Stimulated activated naive CD4-positive, alpha-beta T cell (primary cell): Measurements from ENCODE around the gene SIGMAR1.

Source experiments
- DNase-seq, 6 experiments: peaks; one replicate each; lab custom pipeline; 2025; lab: John Stamatoyannopoulos, UW

The SIGMAR1 gene

DNA sequence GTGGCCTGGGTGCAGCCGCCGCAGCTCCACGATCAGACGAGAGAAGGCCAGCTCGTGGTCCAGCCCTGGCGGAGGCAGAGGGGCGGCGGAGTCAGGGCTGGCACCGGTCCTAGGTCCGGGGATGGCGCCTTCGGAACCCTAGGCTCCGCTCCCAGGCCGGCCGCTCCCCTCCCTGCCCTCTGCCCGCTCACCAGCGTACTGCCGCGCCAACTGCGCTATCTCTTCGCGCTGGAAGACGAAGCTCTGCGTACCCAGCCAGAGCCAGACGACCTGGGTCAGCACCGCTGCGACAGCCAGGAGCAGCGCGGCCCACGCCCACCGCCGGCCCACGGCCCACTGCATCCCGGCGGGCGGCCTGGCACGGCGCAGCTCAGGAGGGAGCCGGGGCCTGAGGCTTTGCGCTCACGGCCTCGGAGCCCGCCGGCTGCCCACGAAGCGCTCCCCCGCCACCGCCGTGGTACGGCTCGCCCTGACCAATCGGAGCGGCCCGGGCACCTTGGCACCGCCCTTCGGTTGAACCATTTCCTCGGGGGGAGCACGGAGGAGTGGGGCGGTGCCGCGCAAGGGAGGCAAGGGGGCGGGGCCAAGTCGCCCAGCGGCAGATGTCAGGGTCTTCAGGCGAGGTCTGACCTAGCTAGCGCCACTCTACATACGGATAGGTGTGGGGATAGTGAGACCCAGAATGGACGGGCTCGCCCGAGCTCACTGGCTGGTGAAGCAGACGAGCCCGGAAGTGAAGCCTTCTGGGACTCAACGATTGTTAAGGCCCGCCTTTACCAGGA, at the start of gene SIGMAR1:
SIGMAR1 (minus strand) TSS at position 432 of the 782 bp plus-strand sequence; CDS start at position 342, 90 bp downstream.
- peak; percentile 83 to 94 (median 91) for DNase-seq

DNA sequence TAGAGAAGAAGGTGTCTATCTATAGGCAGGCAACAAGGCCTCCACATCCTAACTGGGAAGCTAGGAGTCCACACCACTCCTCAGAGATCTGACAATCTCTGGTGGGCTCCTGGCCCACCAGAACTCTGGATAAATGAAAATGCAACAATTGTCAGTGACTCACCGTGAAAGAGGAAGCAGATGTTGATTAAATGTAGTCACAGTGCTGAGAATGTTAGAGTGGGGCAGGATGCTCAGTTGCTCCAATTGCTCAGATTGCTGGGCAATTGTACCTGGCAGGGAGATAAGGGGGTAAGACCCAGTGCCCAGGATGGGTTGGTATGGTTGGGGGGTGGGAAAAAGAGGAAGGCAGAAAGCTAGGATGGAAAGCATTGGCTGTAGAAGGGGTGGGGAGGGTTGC, 49.1 kb upstream of the SIGMAR1 start:
- no peak for DNase-seq

DNA sequence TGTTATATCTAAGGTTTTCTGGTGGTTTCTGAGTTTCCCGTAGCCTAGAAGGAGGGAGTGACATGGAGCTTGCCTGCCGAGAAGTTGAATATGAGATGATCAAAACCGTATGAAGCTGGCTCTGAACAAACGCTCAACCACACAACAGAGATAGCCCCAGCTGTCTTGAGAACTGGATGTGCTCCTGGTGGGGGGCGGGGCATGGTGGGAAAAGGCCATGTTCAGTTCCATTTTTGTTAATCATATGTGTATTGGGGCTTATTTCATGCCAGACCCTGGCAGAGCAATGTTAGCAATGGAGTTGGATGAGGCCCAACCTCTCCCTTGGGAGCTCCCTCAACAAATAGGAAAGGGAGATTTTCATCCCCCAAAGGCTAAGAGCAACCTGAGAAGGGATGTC, 48.6 kb upstream of the SIGMAR1 start:
- DNase-seq, result no peak

DNA sequence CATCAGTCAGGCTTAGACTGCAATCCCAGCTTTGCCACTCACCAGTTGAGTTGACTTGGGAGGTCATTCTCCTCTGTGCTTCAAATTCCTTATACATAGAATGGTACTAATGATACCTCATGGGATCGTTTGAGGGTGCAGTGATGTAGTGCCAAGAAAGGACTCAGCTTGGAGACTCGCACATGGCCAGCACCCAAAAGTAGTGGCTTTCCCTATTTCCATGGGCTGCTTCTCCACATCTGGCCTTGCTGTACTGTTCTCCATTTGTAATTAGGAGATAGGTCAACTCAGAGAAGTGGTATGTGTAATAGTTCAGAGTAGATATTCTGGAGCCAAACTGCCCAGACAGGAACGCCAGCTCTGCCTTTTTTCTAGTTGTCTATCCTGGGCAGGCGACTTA, 48.0 kb upstream of the SIGMAR1 start:
- no peak for DNase-seq

DNA sequence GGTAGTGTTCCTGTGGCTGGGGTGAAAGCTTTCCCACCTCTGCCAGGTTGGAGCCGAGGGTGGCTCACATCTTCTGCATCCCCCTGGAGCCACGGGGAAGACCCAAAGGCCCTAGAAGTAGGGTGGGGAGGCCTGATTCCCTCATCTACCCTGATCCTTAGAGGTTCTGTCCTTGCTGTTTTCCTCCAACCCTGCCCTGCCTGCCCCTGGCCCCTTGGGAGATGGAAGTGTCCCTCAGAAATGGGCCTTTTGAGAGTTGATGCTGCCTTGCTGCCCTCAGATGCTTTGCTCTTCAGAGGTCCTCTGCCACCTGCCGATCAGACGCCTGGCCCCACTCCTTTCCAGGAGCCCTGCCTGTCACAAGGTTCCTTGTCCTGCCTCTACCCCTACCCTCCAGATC, 47.2 kb upstream of the SIGMAR1 start:
- no peak for DNase-seq

DNA sequence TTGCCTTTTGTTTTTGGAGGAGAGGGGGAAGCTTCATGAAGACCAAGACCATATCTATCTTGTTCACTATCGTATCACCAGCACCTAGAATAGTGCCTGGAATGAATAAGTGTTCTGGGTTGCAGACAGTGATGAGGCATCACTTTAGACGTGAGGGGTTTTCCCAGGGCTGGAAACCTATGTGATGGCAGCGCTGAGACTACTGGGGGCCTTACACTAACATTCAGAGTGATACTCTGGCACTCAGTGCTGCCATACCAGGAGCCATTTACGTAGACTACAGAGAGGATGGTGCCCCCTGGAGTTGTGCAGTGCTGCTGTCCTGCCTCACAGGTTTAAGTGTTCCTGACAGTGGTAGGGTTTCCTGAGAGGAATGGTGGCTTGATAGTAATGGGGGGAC, 46.6 kb upstream of the SIGMAR1 start:
- DNase-seq, result no peak

DNA sequence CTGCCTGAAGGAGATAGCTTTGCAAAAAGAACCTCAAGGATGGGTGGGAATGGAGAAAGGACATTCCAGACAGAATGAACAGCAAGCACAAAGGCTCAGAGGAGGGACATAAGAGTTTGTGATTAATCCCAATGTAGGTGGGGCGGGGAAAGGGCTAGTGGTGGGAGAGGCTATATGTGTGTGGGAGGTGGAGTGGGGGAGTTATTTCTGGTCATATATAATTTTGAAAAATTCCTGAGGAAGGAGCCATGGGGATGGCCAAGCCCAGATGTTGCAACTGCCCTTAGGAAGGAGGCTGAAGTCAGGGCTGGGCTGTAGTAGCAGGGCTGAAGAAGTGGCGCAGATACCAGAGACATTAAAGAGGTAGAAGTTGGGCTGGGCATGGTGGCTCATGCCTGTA, 38.3 kb upstream of the SIGMAR1 start:
- no peak for DNase-seq

DNA sequence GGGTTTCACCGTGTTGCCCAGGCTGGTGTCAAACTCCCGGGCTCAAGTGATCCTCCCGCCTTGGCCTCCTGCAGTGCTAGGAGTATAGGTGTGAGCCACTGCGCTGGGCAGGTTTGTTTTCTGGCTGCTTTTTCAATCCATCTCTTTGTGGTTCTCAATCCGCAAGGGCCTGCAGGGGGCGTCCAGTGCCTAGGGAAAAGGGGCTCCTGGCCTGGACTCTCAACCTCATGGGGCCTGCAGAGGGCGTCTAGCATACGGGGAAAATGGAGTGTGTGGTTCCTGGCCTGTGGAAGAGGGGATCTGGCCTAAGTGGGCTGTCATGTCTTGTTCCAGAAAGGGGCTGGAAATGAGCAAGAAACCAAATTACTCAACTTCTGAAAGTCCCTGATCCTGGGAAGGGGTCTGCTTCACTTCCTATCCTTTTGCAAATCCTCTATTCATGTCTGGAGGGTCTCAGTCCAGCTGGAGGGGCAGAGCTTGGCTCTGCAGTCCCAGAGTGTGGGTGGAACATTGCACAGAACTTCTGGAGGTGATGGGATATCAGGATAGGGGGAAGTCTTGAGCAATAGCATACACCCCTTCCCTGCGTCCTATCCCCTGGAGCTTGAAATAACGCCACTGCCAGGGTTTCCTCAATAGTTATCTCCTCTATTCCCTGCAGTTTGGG, 37.6 kb upstream of the SIGMAR1 start:
- DNase-seq, result peak in 5 of 6 experiments; percentile 12 to 48 (median 32)

DNA sequence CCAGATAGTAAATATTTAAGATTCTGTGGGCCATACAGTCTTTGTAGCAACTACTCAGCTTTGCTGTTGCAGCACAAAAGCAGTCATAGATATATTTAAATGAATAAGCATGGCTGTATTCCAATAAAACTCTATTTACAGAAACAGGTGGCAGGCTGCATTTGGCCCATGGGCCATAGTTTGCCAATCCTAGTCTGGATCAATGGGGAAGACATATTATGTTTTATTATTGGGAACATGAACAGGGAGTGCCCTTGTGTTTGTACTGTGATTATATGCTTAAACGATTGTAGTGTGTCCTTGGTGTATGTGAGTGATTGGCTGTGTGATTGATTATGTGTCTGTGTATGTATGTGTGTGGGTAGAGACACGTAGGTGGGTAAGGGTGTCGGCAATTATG, 36.9 kb upstream of the SIGMAR1 start:
- no peak for DNase-seq

DNA sequence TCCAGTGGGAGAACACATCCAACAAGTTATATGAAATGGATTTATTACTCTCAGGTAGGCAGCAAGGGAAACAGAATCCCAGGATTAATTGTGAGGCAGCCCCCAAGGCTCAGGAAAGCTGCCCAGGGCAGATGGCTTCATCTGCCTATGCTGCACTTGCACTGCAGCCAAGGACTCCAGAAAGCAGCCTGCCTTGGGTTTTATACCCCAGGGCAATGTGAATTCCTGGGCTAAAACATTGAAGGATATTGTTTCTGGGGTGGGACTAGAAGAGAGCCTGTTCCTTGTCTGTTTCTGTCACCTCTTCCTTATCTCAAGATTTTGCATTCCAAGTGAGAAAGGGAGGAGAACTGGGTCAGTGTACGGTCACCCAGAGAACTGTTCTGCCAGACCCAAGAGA, 33.7 kb upstream of the SIGMAR1 start:
- no peak for DNase-seq

DNA sequence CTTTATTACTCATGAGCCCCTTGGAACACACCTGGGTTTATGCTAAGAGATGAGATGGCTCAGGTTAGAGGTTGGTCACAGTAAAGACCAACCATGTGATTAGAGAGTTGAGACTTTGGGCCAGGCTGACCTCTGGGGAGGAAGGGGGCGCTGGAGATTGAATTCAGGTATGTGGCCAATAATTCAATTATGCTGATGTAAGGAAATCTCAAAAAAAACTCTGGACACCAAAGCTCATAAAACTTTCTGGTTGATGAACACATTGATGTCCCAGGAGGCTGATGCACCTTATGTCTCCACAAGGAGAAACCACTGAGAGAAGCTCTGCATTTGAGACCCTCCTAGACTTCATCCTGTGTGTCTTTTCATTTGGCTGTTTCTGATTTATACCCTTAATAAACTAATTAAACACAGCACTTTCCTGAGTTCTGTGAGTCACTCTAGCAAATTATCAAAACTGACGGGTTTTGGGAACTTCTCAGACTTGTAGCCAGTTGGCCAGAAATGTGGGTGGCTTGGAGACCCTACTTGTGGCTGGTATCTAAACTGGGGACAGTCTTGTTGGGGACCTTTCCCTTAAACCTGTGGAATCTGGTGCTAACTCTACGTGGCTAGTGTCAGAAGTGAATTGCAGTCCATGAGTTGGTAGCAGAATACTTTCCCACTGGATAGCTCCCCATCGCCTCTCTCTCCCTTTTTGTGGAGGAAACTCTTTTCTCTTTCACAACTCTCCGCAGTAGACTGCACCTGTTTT, 32.4 kb upstream of the SIGMAR1 start:
- no peak for DNase-seq

DNA sequence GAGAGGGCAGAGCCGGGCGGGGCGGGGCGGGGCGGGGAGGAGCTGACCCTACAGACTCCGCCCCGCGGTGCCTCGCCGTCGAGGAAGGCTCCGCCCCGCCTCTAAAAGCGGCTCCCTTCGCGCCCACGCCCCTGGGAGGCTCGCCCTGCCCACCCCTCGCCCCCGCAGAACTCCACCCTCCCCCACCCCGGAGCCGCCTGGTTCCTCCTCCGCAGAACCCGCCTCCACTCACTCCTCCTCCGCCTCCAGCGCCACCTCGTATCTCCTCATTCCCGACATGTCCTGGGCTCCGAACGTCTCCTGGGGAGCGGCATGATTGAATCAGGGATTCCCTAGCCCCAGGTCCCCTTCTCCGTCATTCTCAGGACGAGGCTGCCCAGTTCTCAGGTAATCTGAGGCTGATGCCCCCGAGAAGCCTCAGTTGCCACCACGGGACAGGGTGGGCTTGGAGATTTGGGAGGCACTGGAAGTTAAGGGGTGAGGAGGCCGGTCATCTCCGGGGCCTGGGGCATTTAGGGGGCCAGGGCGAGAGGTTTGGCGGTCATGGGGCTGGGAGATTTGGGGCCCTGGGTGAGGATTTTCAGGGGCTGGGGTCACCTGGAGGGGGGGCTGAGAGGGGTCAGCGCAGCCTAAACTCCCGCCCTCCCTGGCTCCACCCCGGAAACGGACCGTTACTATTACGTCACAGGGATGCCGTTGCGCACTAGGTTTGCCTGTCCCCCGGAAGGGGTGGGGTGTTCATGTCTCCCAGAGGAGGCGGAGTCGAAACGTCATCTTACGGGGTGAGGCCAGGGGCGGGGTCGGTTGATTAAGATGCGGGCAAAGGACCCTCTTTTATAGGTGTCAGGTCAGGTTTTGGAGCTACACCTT, 28.0 kb upstream of the SIGMAR1 start:
- DNase-seq, result peak; percentile 80 to 91 (median 88)

DNA sequence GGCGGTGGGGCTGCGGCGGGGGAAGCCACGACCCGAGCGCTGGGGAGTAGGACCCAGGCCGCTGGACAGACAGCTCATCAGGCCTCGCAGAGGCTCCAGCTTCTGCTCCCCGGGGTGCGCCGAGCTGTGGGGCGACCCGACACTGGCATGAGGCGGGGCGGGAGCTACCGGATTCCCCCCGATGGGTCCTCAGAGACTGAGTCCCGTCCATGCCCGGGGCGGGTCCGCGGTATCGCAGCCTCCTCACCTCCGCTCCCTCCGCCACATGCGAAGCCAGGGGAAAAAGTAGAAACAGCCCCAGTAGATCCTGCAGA, 27.4 kb upstream of the SIGMAR1 start:
- no peak for DNase-seq

DNA sequence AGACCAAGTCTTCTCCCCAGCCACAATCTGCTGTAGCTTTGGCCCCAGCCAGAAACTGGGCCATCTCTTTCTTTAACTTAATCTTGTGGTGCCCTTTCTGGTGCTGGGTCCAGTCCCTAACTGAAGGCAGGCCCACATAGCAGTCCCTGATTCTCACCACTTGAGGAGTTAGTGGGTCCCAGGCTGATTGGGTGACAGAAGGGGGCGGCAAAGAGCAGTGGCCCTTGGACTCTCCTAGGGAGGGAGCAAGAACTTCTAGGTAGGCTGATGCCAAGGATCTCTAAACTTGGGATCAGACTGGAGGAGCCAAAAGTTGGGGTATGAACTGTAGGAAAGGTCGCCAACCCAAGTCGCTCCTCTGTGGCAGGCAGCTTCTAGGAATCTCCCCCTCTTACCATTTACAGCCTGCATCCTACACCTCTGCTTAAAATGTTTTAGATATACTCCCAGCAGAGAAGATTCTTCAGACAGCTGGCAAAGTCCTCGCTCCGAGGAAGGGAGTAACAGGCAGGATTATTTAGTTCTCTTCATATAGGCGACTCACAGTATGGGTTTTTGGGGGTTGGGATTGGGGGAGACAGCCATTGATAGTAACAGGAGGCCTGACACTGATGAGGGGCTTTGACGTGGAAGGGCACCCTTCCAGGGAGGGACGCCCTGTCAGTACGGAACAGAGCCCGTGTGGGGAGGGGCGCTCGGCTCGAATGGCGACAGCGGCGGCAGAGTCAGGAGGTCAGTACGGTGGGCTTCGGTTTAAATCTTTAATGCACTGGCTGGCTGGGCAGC, 26.9 kb upstream of the SIGMAR1 start:
- peak; percentile 32 to 69 (median 60) for DNase-seq

DNA sequence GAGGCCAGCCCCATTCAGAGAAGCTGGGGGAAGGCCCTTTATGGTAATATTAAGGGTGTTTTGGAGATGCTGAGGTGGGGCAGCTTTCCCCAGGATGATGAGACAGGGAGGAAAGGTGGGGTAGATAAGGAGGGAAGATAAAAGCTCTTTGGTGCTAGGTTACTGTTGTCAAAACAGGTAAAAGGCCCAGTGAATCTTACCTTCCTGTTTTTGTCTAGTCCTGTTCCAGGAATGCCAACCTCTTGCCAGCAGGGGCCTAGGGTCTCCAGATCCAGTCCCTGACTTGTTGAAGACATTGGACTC, 25.7 kb upstream of the SIGMAR1 start:
- DNase-seq, result peak in 5 of 6 experiments; percentile 13 to 41 (median 19)

DNA sequence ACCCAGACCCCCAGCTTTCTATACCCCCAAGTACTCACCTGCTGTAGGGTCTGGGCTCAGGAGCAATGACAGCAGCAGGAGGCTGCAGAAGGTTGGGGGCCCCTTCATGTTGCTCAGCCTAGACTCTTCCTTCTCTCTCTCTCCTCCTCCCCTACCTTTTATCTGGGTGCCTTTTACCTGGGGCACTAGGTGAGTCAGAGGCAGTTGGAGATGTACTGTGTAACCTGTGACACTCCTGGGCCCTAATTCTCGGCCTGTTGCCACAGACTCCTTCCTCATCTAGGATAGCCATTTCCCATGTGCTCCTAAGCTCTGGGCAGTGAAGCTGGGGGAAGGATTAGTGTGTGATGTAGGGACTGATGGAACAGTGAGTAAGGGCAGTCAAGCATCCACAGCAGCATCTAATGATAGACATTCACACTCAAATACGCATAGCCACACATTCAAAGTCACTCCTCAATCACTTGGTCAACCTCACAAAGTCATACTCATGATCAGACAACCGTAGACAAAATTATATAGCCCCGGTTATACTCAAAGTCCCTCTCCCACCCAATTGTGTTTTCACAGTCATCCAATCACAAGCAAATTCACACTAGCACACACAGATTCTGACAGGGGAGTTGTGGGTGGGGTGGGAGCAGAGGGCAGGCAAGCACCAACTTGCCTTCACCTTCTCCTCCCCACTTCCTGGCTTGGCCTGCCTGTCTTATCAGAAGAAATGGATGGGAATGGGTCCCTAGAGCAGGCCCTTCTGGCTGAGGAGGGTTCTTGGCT, 25.1 kb upstream of the SIGMAR1 start, which contains the start of gene CCL27:
CCL27 (minus strand) TSS at position 132 of the 777 bp plus-strand sequence; CDS start at position 108, 24 bp downstream.
- peak in 1 of 6 experiments; percentile 7 for DNase-seq

DNA sequence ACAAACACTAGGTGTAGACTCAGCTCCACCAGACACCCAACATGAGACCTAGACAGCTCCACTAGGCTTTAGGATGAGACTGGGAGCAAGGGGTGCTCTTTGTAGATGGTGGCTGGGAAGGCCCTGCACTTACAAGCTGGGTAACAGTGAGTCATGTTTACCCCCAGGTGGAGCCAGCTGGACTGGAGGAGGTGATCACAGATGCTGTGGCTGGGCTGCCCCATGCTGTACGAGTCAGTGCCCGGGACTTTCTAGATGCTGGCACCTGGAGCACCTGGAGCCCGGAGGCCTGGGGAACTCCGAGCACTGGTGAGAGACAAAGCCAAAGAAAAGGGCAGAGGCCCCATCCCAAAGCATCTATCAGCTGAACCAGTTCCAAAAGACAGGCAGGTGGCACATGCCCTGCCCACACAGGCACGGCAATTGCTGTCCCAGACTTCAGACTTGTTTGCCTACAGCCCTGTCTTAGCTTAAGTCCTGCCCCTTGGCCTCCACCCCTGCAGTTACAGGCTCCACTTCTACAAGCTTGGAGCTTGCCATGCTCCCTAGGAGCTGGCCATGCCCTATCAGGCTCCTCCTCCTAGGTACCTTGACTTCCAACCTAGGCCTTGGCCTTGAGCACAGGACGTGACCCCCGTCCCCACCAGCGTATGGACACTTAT, 22.1 kb upstream of the SIGMAR1 start:
- no peak for DNase-seq

DNA sequence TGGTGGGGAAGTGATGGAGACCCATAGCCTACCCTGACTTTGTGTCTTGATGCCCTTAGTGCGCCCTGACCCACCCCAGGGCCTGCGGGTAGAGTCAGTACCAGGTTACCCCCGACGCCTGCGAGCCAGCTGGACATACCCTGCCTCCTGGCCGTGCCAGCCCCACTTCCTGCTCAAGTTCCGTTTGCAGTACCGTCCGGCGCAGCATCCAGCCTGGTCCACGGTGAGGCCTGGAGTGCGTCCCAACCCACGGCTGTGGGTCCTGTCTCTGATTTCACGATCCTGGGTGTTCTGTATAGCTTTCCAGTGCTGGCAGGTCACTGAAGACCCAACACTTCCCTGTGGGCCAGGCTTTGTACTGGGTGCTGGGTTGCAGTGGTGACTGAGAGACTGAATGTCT, 20.9 kb upstream of the SIGMAR1 start:
- DNase-seq, result no peak

DNA sequence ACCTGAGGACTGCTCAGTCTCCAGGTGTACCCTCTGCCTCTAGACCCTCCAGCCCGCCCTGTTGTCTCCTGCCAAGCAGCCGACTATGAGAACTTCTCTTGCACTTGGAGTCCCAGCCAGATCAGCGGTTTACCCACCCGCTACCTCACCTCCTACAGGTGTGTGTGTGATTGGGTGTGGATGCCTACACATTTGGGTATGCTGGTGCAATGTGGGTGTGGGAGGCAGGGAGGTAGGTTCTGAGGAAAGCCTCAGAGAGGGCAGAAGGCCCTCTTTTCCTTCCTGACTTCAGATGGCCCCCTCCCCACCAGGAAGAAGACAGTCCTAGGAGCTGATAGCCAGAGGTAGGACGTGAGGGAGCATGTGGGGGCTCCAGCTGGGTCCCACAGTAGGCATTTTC, 19.4 kb upstream of the SIGMAR1 start:
- no peak for DNase-seq

DNA sequence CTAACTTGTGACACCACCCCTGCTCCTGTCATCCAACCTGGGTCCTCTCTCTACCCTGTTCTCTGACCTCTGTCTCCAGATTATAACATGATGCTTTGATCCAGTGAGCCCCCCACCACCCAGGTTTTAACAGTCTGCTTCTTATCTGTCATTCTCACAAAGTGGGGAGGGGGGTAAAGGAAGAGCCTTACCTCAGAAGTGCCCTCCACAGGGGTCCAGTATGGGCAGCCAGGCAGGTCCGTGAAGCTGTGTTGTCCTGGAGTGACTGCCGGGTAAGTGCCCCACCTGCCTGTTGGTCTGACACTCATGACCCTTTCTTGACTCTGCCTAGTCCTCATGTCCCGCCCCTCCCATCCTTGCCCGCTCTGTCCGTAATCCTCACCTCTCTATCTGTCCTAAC, 17.8 kb upstream of the SIGMAR1 start:
- no peak for DNase-seq
